Loucy (cell line): ENCODE results near the gene PSMB1.
A peak's percentile ranks its signal among the peaks of the same experiment; 100 is the strongest.

Experiments used
- H2AFZ ChIP-seq: fragments of 200-600 bp; sonication (generic); 2 replicates; pipeline ENCODE4 v1.6.0; 2016; ENCODE audit warnings: antibody characterized with exemption, mild to moderate bottlenecking, low read length, moderate library complexity
- H3F3A ChIP-seq: fragments of 200-600 bp; 2 replicates; pipeline ENCODE4 v1.6.0; 2016; ENCODE audit warnings: antibody characterized with exemption, low read depth, mild to moderate bottlenecking
- H3K27me3 ChIP-seq: fragments of 200-600 bp; sonication (generic); 2 replicates; pipeline ENCODE4 v1.6.1; 2014; ENCODE audit warnings: low read length, mild to moderate bottlenecking; ENCODE audit not compliant: insufficient read depth, poor library complexity, severe bottlenecking
- H3K36me3 ChIP-seq: fragments of 200-600 bp; sonication (generic); 2 replicates; pipeline ENCODE4 v1.6.1; 2016; ENCODE audit warnings: low read length; ENCODE audit not compliant: insufficient read depth
- H3K4me1 ChIP-seq: fragments of 200-600 bp; sonication (generic); 2 replicates; pipeline ENCODE4 v1.5.1; 2014; ENCODE audit warnings: low read length, mild to moderate bottlenecking; ENCODE audit not compliant: insufficient read depth, poor library complexity, severe bottlenecking
- H3K4me2 ChIP-seq: fragments of 200-600 bp; sonication (generic); 2 replicates; pipeline ENCODE4 v1.6.0; 2014; ENCODE audit warnings: antibody characterized with exemption, low read length, low read depth, mild to moderate bottlenecking; ENCODE audit not compliant: poor library complexity, severe bottlenecking
- H3K4me3 ChIP-seq: fragments of 200-600 bp; sonication (generic); 2 replicates; pipeline ENCODE4 v1.5.1; 2014; ENCODE audit warnings: low read length, mild to moderate bottlenecking, mixed read lengths; ENCODE audit not compliant: poor library complexity, severe bottlenecking
- H3K79me2 ChIP-seq: fragments of 200-600 bp; sonication (generic); 2 replicates; pipeline ENCODE4 v1.6.1; 2014; ENCODE audit warnings: low read length; ENCODE audit not compliant: insufficient read depth
- H3K9ac ChIP-seq: fragments of 200-600 bp; sonication (generic); 2 replicates; pipeline ENCODE4 v1.6.0; 2014; ENCODE audit warnings: mild to moderate bottlenecking, low read depth, low read length, moderate library complexity; ENCODE audit not compliant: poor library complexity, severe bottlenecking
- H3K9me2 ChIP-seq: fragments of 200-600 bp; sonication (generic); replicated peaks from 2 replicates; pipeline ENCODE4 v1.6.1; 2016; ENCODE audit warnings: low read depth, low read length, mixed read lengths
- H3K9me3 ChIP-seq: fragments of 200-600 bp; sonication (generic); 2 replicates; pipeline ENCODE4 v1.6.1; 2014; ENCODE audit warnings: mild to moderate bottlenecking, antibody characterized with exemption, low read length, low read depth; ENCODE audit not compliant: insufficient read depth
- H4K20me1 ChIP-seq: fragments of 200-600 bp; sonication (generic); 2 replicates; pipeline ENCODE4 v1.6.0; 2014; ENCODE audit warnings: antibody characterized with exemption, low read length, mild to moderate bottlenecking; ENCODE audit not compliant: insufficient read depth, poor library complexity, severe bottlenecking
- EZH2phosphoT487 ChIP-seq: fragments of 200-600 bp; IDR thresholded peaks from 2 replicates; pipeline ENCODE4 v1.6.1; 2018; ENCODE audit warnings: antibody characterized with exemption, mild to moderate bottlenecking, moderate library complexity, borderline replicate concordance
- TF ChIP-seq, protein P1 (sequence below): fragments of 200-600 bp; sonication (generic); conservative IDR thresholded peaks from 2 replicates; pipeline ENCODE4 v1.5.1; 2014; ENCODE audit warnings: mild to moderate bottlenecking, antibody characterized with exemption, low read length

Gene PSMB1

DNA sequence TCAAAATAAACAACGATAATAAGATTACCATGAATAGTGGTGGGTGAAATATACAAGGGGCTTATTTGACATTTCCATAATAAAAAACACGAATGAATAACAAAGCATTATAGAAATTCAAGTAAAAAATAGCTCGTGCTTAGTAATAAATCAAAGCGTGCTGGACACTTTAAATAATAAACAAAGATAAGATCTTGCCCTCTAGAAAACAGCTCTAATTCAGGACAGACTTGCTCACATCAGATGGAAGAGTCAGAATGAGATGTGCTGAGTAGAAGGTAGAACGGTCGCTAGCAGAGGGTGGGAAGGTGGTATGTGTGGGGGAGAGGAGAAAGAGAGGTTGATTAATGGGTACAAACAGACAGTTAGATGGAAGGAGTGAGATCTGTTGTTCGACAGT lies 27.3 kb downstream of the PSMB1 start:
- Histone ChIP-seq H3K4me1 (peaks cover 33% of the 10 kb centered on the region), H3K9me2 (no peaks in the 10 kb centered on the region), H3K36me3 (no peaks in the 10 kb centered on the region), H3K4me3 (no peak overlapping the region), H3K4me2 (no peak overlapping the region), H3F3A (no peaks in the 10 kb centered on the region), H4K20me1 (no peaks in the 10 kb centered on the region), H3K79me2 (no peaks in the 10 kb centered on the region), H3K9ac (no peak overlapping the region), H3K9me3 (no peaks in the 10 kb centered on the region), H3K27me3 (no peaks in the 10 kb centered on the region), H2AFZ (no peak overlapping the region)
- no peak for TF ChIP-seq EZH2phosphoT487
- TF ChIP-seq, protein P1, sequence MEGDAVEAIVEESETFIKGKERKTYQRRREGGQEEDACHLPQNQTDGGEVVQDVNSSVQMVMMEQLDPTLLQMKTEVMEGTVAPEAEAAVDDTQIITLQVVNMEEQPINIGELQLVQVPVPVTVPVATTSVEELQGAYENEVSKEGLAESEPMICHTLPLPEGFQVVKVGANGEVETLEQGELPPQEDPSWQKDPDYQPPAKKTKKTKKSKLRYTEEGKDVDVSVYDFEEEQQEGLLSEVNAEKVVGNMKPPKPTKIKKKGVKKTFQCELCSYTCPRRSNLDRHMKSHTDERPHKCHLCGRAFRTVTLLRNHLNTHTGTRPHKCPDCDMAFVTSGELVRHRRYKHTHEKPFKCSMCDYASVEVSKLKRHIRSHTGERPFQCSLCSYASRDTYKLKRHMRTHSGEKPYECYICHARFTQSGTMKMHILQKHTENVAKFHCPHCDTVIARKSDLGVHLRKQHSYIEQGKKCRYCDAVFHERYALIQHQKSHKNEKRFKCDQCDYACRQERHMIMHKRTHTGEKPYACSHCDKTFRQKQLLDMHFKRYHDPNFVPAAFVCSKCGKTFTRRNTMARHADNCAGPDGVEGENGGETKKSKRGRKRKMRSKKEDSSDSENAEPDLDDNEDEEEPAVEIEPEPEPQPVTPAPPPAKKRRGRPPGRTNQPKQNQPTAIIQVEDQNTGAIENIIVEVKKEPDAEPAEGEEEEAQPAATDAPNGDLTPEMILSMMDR: no peak

DNA sequence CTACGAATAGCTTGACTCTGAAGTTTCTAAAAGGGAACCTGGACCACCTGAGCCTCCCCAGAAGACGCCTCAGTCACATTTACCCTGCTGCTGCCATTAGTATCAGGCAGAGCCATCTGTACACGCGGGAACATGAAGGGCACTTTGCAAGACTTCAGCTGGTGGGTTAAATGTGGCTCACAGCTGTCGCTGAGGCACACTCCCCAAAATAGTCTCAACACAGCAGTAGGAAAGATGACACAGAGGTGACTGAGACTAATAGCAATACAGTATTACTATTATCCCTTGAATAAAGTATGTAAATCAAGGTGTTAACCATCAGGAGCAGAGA lies 29.0 kb downstream of the PSMB1 start:
- Histone ChIP-seq H3K79me2 (no peaks in the 10 kb centered on the region), H3K36me3 (no peaks in the 10 kb centered on the region), H3K9me2 (no peaks in the 10 kb centered on the region), H3F3A (no peaks in the 10 kb centered on the region), H3K27me3 (no peaks in the 10 kb centered on the region), H3K4me1 (peaks cover 33% of the 10 kb centered on the region), H3K4me2 (peak overlapping the region; percentile 41), H2AFZ (no peak overlapping the region), H3K9ac (no peak overlapping the region), H3K9me3 (no peaks in the 10 kb centered on the region), H3K4me3 (no peak overlapping the region), H4K20me1 (no peaks in the 10 kb centered on the region)
- TF ChIP-seq, protein P1: no peak
- TF ChIP-seq EZH2phosphoT487: no peak

DNA sequence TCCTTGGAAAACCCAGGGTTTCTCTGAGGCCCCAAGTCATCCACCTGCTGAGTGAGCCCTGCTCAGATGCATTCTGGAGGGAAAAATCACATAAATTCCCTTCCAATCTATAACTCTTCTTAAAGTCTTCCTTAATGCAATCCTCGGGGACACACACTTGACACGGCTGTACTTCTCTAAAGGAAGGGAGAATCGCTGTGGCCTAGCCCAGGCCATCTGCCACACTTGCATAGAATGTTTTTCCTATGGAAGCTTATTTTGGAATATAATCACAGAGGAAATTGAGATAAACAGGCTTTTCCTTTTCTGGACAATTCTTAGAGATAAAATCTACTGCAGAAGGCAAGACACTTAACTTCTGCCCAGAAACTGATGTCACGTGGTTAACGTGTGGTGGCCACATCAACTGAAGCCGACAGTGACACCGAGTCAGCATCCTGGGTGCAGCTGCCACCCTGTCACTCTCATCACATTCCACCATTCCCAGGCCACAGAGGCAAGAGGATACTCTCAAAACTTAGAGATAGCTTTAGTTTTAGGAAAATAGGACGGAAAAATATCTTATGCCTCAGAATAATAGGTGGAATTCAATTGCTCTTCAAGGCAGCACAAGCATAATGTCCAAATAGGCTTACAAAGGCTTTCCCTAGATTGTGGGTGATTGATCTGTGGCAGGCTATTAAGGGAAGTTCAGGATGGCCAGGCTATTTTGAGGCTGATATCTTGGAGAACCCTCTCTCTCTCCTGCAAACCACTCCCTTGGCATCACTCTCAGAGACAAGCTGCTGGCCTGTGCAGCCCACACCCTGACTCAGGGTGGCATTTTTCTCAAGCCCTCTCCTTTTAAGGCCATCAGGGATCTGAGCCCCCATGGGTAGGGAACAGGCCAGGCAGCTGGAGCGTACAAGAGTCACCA lies 29.6 kb downstream of the PSMB1 start:
- no peak overlapping the region for H2AFZ ChIP-seq
- H3K4me2 ChIP-seq: peak overlapping the region; percentile 41
- H3K4me3 ChIP-seq: no peak overlapping the region
- no peaks in the 10 kb centered on the region for H3K79me2 ChIP-seq
- H3K9me2 ChIP-seq: no peaks in the 10 kb centered on the region
- TF ChIP-seq EZH2phosphoT487: no peak
- TF ChIP-seq, protein P1: no peak
- no peaks in the 10 kb centered on the region for H3K27me3 ChIP-seq
- H3K4me1 ChIP-seq: peaks cover 33% of the 10 kb centered on the region
- H4K20me1 ChIP-seq: no peaks in the 10 kb centered on the region
- H3K36me3 ChIP-seq: no peaks in the 10 kb centered on the region
- peak overlapping the region; percentile 13 for H3K9ac ChIP-seq
- H3F3A ChIP-seq: no peaks in the 10 kb centered on the region
- no peaks in the 10 kb centered on the region for H3K9me3 ChIP-seq
